Stimulated activated CD8-positive, alpha-beta memory T cell treated with anti-CD3 and anti-CD28 coated beads, Interleukin-15, amount 100 ng/mL, for 48 hours (primary cell): ENCODE results near the gene UBE2K.
"Not testable (repeated sequence)": the region's sequence is repeated elsewhere in the genome, so short reads cannot be mapped to it uniquely, and the experiment has no call there.

Experiments
- DNase-seq, 2 donors: peaks; one replicate each; pipeline ENCODE4 v3.0.0-alpha.2; 2020; ENCODE audit warnings: low read depth in 2 of 2

The UBE2K gene

DNA sequence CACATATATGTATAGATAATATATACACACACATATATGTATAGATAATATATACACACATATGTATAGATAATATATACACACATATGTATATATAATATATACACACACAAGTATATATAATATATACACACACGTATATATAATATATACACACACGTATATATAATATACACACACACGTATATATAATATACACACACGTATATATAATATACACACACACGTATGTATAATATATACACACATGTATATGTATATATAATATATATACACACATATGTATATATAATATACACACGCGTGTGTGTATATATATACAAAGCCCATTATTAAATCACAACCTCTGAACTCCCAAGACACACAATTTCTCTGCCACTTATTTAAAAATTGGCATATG lies 8.0 kb upstream of the UBE2K start:
- DNase-seq: no peak

DNA sequence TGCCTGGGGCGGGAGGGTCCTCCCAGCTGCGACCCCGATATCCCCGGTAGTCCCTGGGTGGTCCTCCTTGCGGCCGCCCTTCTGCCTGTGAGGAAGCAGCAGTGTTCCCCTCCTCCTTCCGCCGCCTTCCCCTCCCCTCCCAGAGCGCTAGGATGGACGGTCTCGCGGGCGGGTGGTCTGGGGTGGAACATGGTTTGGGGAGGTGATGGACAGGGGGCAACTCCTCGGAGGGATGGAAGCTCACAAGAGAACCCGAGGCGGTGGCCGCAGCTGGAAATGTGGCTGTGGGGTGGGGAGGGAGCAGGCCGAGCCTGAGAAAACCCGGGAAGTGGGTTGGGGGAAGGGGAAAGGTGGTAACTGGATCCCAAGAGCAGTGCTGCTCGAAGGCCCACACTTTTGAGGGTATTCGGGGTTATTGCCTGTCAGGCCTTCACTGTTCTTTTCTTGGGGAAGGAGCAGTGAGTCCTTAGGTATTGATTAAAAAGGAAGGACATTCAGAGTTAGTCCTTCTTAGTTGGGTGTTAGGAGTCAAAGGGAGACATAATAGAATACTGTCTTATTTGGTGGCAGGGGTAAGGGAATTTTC lies 581 bp downstream of the UBE2K start:
- DNase-seq: peak in 1 of 2 donors; percentile 17

DNA sequence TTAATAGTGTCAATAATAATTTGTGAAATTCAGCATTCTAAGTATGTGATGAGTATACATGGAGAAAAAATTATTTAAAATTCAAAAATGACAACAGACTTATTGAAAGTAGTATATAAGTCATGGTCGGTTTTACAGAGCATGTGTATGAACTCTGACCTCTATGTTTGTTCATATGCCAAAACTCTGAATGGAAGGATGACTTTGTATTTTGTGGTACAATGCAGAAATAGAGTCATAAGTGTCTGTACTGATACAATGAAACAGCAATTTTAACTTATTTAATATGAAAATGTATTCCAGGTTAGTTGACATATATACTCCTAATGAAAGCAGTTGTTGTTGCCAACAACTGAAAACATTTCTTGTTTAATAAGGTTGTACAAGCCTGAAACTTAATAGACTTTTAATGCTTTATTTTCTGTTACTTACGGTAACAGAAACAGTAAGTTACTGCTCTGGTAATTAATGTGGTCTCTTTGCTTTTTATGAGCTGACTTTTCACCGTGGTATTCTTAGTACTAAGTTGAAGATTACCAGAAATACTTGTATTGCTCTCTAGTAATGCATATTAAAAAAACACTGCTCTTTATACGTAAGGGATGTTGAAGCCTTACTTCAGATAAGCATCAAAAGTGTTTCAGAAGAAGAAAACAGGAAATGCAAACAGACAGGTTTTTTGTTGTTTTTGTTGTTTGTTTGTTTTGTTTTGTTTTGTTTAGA lies 1.9 kb downstream of the UBE2K start:
- DNase-seq: no peak

DNA sequence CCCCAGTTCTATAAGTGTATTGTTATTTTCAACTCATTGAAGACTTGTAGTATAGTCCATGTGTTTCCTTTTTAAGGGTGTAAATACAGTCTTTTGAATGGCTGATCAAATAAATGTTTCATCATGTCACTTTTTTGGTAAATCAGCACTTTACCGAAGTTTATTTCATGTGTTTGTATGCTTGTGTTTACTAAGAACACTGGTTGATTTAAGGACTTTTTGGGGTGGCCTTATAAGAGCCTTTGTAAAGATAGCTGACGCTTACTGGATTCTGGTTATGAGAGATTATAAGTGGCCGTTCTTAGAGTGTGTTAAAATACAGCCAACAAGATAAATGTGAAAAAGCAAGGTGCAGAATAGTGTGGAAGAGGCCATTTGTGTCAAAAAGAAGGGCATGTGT lies 2.6 kb downstream of the UBE2K start:
- no peak for DNase-seq

DNA sequence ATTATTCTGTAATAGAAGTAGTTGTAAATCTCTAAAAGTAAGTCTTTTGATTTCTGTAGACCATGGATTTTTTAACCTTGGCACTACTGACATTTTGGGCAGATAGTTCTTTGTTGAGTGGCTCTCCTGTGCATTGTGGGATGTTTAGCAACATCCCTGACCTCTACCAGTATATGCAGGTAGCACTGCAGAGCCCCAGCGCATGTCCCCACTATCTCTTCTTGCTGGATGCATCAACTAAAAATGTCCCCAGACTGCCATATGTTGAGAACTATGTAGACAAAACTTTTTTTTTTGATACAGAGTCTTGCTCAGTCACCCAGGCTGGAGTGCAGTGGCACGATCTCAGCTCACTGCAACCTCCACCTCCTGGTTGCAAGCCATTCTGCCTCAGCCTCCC lies 4.8 kb downstream of the UBE2K start:
- DNase-seq: no peak

DNA sequence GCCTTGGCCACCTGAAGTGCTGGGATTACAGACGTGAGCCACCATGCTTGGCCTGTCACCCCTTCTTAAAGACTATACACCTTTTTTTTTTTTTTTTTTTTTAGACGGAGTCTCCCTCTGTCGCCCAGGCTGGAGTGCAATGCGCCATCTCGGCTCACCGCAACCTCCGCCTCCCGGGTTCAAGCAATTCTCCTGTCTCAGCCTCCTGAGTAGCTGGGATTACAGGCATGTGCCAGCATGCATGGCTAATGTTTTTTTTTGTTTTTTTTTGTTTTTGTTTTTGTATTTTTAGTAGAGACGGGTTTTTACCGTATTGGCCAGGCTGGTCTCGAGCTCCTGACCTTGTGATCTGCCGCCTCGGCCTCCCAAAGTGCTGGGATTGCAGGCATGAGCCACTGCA lies 6.9 kb downstream of the UBE2K start:
- DNase-seq: not testable (repeated sequence)

DNA sequence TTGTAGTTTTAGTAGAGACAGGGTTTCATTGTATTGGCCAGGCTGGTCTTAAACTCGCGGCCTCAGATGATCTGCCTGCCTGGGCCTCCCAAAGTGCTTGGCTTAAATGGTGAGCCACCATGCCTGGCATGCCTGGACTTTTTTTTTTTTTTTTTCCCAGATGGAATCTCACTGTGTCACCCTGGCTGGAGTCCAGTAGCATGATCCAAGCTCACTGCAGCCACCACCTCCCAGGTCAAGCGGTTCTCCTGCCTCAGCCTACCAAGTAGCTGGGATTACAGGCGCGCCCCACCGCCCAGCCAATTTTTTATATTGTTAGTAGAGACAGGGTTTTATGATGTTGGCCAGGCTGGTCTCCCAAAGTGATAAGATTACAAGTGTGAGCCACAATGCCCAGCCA lies 8.4 kb downstream of the UBE2K start:
- DNase-seq: no peak

DNA sequence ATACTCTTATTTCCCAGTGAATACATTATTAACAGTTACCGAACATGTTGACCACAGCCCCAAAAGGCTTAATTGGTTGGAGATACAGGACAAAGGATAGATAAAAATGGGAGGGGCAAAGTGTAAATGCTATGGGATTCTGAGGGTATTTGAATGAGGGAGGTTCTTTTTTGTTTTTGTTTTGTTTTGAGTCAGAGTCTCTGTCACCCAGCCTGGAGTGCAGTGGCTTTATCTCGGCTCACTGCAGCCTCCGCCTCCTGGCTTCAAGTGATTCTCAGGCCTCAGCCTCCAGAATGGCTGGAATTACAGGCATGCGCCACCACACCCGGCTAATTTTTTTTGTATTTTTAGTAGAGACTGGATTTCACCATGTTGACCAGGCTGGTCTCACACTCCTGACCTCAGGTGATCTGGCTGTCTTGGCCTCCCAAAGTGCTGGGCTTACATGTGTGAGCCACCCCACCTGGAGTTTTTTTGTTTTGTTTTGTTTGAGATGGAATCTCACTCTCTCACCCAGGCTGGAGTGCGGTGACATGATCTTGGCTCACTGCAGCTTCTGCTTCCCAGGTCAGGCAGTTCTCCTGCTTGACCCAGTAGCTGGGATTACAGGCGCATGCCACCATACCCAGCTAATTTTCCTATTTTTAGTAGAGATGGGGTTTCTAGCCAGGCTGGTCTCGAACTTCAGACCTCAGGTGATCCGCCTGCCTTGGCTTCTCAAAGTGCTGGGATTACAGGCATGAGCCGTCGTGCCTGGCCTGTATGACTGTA lies 9.0 kb downstream of the UBE2K start:
- no peak for DNase-seq

DNA sequence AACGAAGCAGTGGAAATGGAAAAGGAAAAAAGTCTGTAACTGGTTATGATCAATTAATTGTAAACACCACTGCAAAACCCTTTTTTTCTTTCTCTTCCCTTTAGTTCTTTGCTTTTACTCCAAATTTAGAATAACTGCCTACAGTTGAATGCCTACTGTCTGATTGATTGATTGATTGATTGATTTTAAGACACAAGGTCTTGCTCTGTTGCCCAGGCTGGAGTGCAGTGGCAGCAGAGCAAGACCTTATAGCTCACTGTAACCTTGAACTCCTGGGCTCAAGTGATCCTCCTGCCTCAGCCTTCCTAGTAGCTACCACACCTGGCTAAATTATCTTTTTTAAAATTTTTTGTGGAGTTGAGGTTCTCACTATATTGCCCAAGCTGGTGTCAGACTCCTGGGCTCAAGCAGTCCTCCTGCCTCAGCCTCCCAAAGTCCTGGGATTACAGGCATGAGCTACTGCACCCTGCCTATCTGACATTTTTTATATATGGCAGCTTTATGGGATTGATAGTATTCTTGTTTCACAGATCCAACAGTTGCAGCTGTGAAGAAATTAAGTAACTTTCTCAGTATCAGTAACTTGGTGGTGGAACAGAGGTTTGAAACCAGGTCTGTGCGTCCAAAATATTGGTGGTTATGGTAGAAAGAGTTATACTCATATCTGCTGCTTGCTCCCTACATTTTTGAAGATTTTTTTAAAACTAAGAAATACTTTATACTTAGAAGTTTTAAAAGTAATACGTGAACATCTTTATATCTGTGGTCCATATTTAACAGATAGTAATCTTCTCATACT lies 12.4 kb downstream of the UBE2K start:
- DNase-seq: no peak

DNA sequence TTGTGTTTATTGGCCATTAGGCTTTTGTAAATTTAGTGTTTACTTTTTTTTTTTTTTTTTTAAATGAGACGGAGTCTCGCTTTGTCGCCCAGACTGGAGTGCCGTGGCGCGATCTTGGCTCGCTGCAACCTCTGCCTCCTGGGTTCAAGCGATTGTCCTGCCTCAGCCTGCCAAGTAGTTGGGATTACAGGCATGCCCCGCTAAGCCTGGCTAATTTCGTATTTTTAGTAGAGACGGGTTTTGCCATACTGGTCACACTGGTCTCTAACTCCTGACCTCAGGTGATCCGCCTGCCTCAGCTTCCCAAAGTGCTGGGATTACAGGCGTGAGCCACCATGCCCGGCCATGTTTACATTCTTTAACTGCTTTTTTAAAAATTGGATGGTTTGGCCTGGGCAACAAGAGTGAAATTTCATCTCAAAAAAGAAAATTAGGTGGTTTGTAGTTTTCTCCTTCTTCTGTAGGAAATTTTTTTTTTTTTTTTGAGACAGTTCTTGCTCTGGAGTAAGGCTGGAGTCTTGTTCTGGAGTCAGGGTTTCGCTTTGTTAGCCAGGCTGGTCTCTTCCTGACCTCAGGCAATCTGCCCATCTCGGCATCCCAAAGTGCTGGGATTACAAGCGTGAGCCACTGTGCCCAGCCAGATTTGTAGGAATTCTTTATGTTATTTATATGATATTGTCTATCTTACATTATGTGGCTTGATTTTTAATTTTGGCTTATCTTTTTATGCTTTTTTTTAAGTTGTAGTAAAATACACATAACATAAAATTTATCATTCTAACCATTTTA lies 15.1 kb downstream of the UBE2K start:
- DNase-seq: no peak

DNA sequence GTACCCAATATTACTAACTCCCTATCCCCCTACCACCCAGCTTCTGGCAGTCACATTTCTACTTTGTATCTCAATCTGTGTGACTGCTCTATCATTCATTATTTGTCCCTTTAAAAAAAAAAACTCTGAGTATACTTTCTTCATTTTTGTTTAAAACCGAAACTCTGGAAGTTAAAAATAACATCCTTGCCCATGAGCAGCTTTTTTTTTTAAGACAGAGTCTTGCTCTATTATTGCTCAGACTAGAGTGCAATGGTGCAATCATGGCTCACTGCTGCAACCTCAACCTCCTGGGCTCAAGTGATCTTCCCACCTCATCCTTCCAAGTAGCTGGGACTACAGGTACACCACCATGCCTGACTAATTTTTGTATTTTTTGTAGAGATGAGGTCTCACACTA lies 15.8 kb downstream of the UBE2K start:
- no peak for DNase-seq

DNA sequence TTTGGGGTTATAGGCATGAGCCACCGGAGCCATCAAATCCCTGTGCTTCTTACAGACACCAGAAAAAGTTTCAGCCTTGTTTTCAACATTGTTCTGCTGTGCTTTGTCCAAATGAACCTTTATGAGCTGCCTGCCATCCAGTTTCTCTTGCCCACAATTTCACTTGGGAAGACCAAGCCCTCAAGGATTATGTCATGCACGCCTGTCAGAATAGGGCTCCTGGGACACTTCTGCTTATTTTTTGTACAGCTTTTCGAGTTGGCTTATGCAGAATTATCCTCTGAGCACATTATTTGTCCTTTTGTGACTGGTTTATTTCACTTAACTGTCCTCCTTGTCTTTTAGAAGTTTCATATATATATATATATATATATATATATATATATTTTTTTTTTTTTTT lies 16.2 kb downstream of the UBE2K start:
- DNase-seq: no peak

DNA sequence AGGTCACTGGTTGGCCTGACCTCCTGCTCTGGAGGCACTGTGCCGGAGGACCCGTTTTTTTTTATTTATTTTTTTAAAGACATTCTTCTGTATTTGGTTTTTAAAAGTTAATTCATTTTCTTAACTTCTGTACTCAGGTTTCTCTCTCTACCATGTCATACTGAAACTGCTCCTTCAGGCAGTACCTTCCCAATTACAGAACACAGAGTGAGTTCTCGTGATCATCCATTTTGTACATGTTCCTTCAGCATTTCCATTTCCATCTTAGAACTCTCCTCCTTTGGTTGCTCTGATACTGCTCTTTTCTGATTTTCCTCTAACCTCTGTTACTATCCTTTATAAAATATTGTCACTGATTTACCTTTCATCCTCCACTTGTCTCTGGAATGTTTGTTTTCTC lies 17.9 kb downstream of the UBE2K start:
- no peak for DNase-seq

DNA sequence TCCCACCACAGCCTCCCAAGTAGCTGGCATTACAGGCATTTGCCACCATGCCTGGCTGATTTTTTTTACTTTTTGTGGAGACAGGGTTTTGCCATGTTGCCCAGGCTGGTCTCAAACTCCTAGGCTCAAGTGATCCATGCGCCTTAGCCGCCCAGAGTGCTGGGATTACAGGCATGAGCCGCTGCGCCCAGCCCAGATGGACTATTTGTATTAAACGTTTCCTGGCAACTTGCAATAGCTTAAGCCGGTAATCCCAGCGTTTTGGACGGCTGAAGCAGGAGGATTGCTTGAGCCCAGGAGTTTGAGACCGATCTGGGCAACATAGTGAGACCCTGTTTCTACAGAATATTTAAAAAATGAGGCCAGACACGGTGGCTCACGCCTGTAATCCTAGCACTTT lies 18.4 kb downstream of the UBE2K start:
- no peak for DNase-seq

DNA sequence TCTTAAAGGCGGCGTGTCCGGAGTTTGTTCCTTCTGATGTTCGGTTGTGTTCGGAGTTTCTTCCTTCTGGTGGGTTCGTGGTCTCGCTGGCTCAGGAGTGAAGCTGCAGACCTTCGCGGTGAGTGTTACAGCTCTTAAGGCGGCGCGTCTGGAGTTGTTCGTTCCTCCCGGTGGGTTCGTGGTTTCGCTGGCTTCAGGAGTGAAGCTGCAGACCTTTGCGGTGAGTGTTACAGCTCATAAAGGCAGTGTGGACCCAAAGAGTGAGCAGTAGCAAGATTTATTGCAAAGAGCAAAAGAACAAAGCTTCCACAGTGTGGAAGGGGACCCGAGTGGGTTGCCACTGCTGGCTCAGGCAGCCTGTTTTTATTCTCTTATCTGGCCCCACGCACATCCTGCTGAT lies 19.8 kb downstream of the UBE2K start:
- DNase-seq: not testable (repeated sequence)

DNA sequence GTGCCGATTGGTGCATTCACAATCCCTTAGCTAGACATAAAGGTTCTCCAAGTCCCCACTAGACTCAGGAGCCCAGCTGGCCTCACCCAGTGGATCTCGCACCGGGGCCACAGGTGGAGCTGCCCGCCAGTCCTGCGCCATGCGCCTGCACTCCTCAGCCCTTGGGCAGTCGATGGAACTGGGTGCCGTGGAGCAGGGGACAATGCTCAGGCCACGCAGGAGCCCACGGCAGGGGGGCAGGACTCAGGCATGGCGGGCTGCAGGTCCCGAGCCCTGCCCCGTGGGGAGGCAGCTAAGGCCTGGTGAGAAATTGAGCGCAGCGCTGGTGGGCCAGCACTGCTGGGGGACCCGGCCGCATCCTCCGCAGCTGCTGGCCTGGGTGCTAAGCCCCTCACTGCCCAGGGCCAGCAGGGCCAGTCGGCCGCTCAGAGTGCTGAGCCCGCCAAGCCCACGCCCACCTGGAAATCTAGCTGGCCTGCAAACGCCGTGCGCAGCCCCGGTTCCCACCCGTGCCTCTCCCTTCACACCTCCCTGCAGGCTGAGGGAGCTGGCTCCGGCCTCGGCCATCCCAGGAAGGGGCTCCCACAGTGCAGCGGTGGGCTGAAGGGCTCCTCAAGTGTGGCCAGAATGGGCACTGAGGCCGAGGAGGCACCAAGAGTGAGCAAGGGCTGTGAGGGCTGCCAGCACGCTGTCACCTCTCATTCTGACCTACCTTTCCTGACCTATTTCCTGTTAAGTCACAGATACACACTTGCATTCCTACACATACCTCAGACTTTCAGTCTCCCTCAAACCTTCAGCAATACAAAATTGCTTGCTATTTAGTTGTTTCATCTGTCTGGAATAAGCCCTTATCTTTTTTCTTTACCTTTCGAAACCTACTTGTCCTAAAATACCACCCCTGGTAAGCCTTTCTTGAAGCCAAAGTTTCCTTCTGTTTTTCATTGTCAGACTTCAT lies 20.7 kb downstream of the UBE2K start:
- no peak for DNase-seq

DNA sequence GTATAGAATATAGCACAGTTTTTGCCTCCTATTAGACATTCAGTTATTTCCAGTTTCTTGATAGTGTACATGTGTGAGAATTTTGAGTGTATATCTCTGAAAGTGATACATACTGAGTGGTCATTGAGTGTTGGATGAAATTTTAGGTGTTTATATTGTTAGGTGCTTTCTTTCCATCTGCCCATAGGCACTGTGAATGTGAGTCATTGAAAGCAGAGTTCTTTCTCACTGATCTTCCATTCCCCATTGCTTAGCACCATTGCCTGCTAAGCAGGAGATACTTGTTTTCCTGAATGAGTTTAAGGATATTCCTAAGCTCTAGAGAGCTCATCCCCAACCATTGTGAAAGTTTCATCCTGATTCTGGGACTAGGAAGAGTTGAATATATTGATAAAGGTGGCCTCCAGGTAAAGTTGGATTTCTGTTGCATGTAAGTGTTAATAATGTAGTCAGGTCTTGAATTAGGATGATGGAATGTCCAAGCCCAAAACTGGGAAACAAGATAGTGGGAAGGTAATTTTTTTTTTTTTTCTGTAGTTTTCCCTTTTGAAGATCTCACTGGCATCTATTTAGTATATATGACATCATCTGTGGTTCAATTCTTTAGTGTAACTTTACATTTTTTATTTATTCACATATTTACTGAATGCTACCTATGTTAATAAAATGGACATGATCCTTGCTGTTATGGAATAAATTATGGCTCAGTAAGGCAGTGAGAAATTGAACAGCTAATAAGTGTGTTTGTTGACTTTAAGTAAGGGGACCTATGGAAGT lies 22.1 kb downstream of the UBE2K start:
- no peak for DNase-seq

DNA sequence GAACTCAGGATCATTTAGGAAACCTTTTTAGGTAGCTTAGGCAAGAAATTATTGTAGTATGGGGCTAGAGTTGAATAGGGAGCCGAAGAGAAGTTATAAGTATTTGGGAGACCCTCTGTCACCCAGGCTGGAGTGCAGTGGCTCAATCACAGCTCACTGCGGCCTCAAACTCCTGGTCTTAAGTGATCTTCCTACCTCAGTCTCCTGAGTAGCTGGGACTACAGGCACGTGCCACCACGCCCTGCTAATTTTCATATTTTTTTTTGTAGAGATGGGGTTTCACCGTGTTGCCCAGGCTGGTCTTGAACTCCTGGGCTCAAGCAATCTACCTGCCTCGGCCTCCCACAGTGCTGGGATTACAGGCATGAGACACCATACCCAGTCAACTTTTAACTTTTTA lies 23.3 kb downstream of the UBE2K start:
- DNase-seq: not testable (repeated sequence)

DNA sequence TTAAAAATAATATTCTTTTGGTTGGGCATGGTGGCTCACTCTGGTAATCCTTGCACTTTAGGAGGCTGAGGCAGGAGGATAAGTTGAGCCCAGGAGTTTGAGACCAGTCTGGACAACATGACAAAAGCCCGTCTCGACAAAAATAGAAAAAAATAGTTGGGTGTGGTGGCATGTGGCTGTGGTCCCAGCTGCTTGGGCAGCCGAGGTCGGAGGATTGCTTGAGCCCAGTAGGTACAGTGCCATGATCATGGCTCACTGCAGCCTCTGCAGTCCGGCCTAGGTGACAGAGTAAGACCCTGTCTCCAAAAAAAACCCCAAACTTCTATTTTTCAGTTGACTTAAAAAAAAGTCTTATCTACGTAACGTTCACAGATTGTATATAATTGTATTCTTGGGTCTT lies 23.9 kb downstream of the UBE2K start:
- DNase-seq: no peak

DNA sequence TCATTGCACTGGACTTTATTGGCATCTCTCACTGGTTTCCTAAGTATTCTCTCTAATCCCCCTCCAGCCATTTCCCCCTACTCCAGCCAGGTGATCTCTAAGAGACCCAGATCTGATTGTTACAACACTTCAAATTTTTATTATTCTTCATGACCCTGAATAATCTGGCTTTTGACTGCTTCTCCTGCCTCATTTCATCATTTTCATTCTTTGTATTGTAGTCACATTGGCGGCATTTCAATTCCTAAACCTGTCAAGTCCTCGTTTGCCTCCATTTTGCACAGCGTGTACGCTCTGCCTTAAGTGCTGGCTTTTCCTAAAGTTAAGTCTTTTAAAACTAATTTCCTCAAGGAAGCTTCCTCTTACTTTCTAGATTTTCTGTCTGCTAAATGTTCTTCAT lies 31.6 kb downstream of the UBE2K start:
- no peak for DNase-seq
